ENCODE results near the gene DHX57.

Gene DHX57

DNA sequence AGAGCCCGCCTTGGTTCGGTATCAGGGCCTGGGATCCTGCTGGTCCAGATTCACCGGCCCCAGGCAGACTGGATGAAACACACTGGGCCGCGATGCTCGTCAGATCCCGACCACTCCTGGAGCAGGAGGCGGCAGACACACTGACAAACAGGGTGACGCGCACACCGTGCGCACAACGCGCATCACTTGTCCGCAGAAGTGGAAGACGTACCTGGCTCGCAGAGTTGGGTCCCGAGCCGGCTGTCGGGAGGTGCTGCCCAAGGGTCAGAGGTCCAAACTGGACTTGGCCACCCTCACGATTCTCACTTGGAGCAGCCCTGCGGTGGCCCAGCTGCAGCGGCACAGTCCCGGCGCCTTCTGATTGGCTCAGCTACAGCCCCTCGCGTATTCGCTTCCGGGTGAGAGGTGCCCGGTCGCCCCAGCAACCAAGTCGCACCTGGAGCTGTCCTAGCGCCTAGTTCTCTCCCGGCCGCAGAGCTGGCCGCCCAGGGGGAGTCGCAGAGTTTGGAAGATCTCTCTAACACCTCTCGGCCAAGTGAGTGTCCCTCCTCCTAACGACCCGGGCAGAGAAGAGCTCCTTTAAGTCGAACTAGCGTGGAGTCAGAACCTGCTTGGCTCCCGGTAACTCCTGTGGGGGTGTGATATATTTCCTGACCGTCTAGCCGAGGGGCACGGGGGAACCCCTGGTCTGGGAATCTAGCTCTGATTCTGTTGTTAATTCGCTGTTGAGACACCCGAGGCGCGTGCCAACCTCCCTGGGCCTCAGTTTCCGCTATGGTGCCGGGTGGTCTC lies at the start of gene DHX57, which contains the start of gene MORN2:
DHX57 (minus strand) TSS at position 359 of the 792 bp plus-strand sequence. CDS start 7,529 bp downstream, outside the sequence.
MORN2 (plus strand) TSS at position 401 of the 792 bp plus-strand sequence.
- peak within 1 kb of the TSS in 20 of 21 experiments; percentile 2 to 85 (median 68) for H3K27ac ChIP-seq
- peak within 1 kb of the TSS; percentile 59 to 94 (median 71) for H3K4me3 ChIP-seq

DNA sequence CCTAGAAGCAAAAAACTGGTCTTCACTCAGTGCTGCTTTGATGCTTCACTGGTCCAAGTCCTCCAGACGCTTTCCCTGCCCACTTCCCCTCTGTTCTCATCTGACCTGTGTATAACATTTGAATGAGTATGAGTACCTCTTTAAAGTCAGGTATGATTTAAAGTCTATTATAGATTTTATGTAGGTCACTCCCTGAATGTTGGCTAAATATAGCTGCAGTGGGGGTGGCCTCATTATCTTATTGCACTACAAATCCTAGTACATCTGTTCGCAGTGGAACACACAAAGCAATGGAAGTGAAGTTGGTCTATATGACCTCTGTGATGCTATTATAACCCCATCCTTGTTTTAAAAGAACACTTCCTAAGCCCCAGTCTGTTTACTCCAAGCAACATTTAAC lies 47.2 kb upstream of the DHX57 start:
- Histone ChIP-seq H3K4me3 (no peak overlapping the region), H3K27ac (no peak overlapping the region)

GRCh38 chr2:38922389-38922788 lies 46.7 kb upstream of the DHX57 start:
- no peak overlapping the region for H3K4me3 ChIP-seq
- H3K27ac ChIP-seq = no peak overlapping the region

GRCh38 chr2:38912619-38913018 lies 36.9 kb upstream of the DHX57 start:
- H3K27ac ChIP-seq = no peak overlapping the region

DNA sequence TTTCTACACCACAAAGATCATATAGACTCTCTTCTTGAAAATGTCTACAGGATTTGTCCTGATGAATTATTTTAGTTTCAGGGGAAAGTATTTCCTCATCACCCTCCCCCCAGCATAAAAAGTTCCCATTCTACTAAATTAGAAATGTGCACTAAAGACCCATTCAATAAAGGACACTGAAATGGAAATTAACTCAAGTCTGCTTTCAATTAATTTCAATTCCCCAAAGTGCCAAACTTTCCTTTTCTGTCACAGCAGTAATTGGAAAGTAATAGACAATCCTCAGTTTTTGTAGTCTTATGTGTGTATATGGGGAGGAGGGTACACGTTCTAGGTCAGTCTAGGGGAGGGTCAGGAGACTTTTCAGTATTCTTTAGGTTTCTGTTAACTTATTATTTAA lies 35.5 kb upstream of the DHX57 start:
- H3K4me3 ChIP-seq = no peak overlapping the region
- no peak overlapping the region for H3K27ac ChIP-seq

More at GRCh38 chr2:38912619-38913018, 36.9 kb upstream of the DHX57 start:
- H3K4me3 ChIP-seq = no peak overlapping the region

DNA sequence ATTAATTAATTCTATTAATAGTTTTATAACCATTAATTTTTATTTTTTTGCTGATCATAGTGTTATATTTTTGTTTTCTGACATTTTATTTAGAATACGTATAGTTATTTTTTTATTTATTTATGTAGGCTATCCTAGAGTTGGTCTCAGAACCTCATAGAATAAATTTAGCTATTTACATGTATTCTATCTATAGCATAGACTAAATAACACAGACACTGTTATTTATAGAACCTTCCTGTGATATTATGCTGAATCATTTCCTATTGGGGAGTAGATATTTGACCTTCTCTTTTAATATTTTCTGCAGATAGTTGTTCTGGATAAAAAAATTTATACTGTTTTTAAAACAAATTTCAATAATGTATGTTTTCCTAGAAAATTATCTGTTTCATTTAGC lies 34.1 kb upstream of the DHX57 start:
- no peak overlapping the region for H3K27ac ChIP-seq
- H3K4me3 ChIP-seq = no peak overlapping the region

- H3K27ac ChIP-seq = no peak overlapping the region
- H3K4me3 ChIP-seq = no peak overlapping the region
Observed at GRCh38 chr2:38907743-38908562, 32.2 kb upstream of the DHX57 start.

DNA sequence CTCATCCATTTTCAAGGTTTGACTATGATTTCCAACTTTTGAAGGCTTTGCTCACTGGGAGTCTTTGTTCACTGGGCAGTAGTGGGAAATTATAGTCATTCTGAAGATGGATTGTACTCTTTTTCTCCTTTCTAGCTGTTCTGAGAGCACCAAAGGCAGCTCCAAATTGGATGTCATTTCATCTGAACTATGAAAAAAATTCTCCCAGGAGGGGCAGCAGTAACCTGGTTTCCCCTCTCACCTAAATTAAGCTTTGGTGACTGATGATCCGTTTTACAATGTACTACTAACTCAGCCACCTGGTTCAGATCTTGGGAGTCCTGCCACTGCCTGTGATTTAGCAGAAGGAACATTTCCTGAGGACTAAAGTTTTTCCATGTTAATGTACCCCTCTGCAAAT lies 31.5 kb upstream of the DHX57 start:
- H3K4me3 ChIP-seq = no peak overlapping the region
- H3K27ac ChIP-seq = no peak overlapping the region

GRCh38 chr2:38905251-38905650 lies 29.5 kb upstream of the DHX57 start:
- Histone ChIP-seq H3K4me3 (no peak overlapping the region), H3K27ac (no peak overlapping the region)

- H3K27ac ChIP-seq = no peak overlapping the region
Observed at GRCh38 chr2:38900726-38901125, 25.0 kb upstream of the DHX57 start.

GRCh38 chr2:38898256-38898655 lies 22.5 kb upstream of the DHX57 start:
- no peak overlapping the region for H3K27ac ChIP-seq
- H3K4me3 ChIP-seq = no peak overlapping the region

More at GRCh38 chr2:38900726-38901125, 25.0 kb upstream of the DHX57 start:
- no peak overlapping the region for H3K4me3 ChIP-seq

GRCh38 chr2:38892819-38893218 lies 17.1 kb upstream of the DHX57 start:
- Histone ChIP-seq H3K4me3 (no peak overlapping the region), H3K27ac (no peak overlapping the region)

GRCh38 chr2:38889575-38889974 lies 13.8 kb upstream of the DHX57 start, which contains the start of gene ARHGEF33:
TSS of gene ARHGEF33 (plus strand) at chr2:38889875. CDS start at chr2:38919448, 29,573 bp downstream.
- no peak within 1 kb of the TSS for H3K4me3 ChIP-seq
- no peak within 1 kb of the TSS for H3K27ac ChIP-seq

DNA sequence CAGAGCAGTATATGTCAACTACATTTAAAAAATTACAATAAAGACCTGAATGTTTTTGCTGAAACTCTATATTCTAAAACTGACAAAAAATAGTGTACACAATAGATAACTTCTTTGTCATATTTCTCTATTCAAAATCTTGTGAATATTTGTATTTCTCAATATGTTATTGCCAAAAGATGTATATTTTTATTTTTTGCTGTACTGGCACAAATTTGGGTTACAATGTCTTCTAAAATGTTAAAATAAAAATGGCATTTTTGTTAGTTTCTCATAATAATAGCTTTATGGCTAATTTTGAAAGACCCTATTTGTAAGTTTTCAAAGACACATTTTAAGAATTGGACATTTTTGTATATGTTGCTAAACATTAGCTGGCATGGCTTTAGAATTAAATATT lies 13.3 kb upstream of the DHX57 start:
- no peak overlapping the region for H3K4me3 ChIP-seq
- H3K27ac ChIP-seq = no peak overlapping the region

GRCh38 chr2:38887902-38888554 lies 12.3 kb upstream of the DHX57 start:
- Histone ChIP-seq H3K4me3 (no peak overlapping the region), H3K27ac (no peak overlapping the region)

- no peak overlapping the region for H3K27ac ChIP-seq
- no peak overlapping the region for H3K4me3 ChIP-seq
Observed at GRCh38 chr2:38887347-38887746, 11.6 kb upstream of the DHX57 start.

- H3K4me3 ChIP-seq = no peak overlapping the region
Observed at GRCh38 chr2:38886063-38886462, 10.3 kb upstream of the DHX57 start.

DNA sequence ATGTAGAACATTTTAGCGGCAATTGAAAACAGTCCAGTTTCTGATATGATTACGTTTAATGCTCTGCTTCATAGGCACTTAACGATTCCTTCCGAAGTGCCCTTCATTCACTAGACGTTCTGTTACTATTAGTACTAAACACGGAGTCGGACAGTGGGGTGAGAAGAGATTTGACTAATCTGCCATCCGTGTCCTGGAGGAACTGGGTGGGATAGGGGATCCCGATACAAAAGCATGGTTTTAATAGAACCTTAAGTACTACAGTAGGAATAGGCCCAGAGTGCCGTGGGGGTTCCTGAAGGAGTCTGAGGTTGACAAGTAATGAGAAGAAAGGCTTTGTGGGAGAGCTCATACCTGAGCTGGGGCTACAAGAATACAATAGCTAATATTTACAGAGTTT lies 673 bp upstream of the DHX57 start:
- peak overlapping the region; percentile 59 to 94 (median 71) for H3K4me3 ChIP-seq
- peak overlapping the region in 11 of 21 experiments; percentile 36 to 85 (median 78) for H3K27ac ChIP-seq

More at GRCh38 chr2:38886063-38886462, 10.3 kb upstream of the DHX57 start:
- H3K27ac ChIP-seq = no peak overlapping the region

DNA sequence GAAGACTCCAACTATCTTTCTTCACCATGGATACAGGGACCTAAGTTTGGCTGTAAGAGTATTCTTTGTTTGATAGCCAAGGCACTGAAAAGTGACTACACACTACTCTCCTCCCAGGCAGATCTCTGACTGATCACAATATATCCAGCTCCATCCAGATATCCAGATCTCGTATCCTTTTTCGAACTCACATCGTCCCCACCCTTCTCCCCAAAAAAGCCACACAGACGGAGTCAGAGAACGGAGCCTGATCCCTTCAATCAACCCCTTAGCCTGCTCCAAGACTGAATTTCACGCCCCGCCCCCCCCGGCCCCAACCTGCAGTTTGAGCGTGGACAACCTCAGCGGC lies 533 bp downstream of the DHX57 start:
- H3K4me3 ChIP-seq = peak overlapping the region; percentile 59 to 94 (median 71)

GRCh38 chr2:38873763-38874162 lies 2.0 kb downstream of the DHX57 start:
- H3K27ac ChIP-seq = no peak overlapping the region
- H3K4me3 ChIP-seq = no peak overlapping the region

More for the DNA sequence above, 533 bp downstream of the DHX57 start:
- H3K27ac ChIP-seq = peak overlapping the region in 20 of 21 experiments; percentile 2 to 85 (median 68)

Data from skin epidermis (tissue), 12 donors.